Cardiac muscle cell (in vitro differentiated cells and primary cell): ENCODE results near the gene ATP6V0C. TPM values are rescaled to one million over a fixed set of nuclear protein-coding genes. Genes with fewer than 3 reads are reported as not detected.
A peak's percentile ranks its signal among the peaks of the same experiment; 100 is the strongest.

Experiments
- DNase-seq, 2 donors: peaks; one replicate each; pipeline versions ENCODE4 v3.0.0 to v3.0.0-alpha.2; 2010 to 2017; ENCODE audit warnings: low read depth in 1 of 2, low spot score in 1 of 2
- H3K27ac ChIP-seq: fragments of 200-600 bp; sonication (generic); 2 replicates; pipeline ENCODE4 v1.5.1; 2016
- H3K27me3 ChIP-seq: fragments of 200-600 bp; sonication (generic); 2 replicates; pipeline ENCODE4 v1.6.0; 2016; ENCODE audit warnings: control low read depth
- H3K36me3 ChIP-seq: fragments of 200-600 bp; sonication (generic); 2 replicates; pipeline ENCODE4 v1.5.1; 2016; ENCODE audit warnings: control low read depth
- H3K4me1 ChIP-seq: fragments of 200-600 bp; sonication (generic); 2 replicates; pipeline ENCODE4 v1.8.1; 2017; ENCODE audit warnings: low read depth, mild to moderate bottlenecking, mixed run types
- H3K4me3 ChIP-seq: fragments of 200-600 bp; sonication (generic); 2 replicates; pipeline ENCODE4 v1.5.1; 2016; ENCODE audit warnings: mild to moderate bottlenecking
- H3K9me3 ChIP-seq: fragments of 200-600 bp; sonication (generic); 2 replicates; pipeline ENCODE4 v1.5.1; 2017; ENCODE audit warnings: low read depth, mild to moderate bottlenecking, control low read depth
- polyA plus RNA-seq: library from polyadenylated mRNA; unstranded; fragments of >200 nt; fragmentation: Nextera tagmentation; extraction: Ambion mirVana; gene quantifications from 2 replicates; pipeline ENCODE4 v1.2.1, GENCODE V29; 2016
- total RNA-seq: library from RNA; depleted of rRNA; stranded (reverse); fragments of >200 nt; gene quantifications from 2 replicates; pipeline ENCODE4 v1.2.3, GENCODE V29; 2016
- TF ChIP-seq, protein P1 (sequence below): IDR thresholded peaks from 2 replicates; pipeline ENCODE4 v1.5.1; 2012; ENCODE audit warnings: low read depth, mild to moderate bottlenecking, low read length

The ATP6V0C gene
- total and polyA plus RNA-seq, 2 experiments from 2014 or later, result 92.4 to 281 TPM

GRCh38 chr16:2497116-2497630 lies 16.6 kb upstream of the ATP6V0C start:
- Histone ChIP-seq H3K27ac (no peak overlapping the region), H3K9me3 (no peaks in the 10 kb centered on the region)
- peak in 1 of 2 donors; percentile 64 for DNase-seq

GRCh38 chr16:2497695-2498484 lies 15.9 kb upstream of the ATP6V0C start:
- TF ChIP-seq, protein P1, sequence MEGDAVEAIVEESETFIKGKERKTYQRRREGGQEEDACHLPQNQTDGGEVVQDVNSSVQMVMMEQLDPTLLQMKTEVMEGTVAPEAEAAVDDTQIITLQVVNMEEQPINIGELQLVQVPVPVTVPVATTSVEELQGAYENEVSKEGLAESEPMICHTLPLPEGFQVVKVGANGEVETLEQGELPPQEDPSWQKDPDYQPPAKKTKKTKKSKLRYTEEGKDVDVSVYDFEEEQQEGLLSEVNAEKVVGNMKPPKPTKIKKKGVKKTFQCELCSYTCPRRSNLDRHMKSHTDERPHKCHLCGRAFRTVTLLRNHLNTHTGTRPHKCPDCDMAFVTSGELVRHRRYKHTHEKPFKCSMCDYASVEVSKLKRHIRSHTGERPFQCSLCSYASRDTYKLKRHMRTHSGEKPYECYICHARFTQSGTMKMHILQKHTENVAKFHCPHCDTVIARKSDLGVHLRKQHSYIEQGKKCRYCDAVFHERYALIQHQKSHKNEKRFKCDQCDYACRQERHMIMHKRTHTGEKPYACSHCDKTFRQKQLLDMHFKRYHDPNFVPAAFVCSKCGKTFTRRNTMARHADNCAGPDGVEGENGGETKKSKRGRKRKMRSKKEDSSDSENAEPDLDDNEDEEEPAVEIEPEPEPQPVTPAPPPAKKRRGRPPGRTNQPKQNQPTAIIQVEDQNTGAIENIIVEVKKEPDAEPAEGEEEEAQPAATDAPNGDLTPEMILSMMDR, result no peak
- peaks cover 6% of the 10 kb centered on the region for H3K36me3 ChIP-seq
- H3K27ac ChIP-seq, result no peak overlapping the region
- no peaks in the 10 kb centered on the region for H3K9me3 ChIP-seq
- DNase-seq, result no peak
- H3K27me3 ChIP-seq, result no peaks in the 10 kb centered on the region
- H3K4me1 ChIP-seq, result peaks cover 6% of the 10 kb centered on the region
- H3K4me3 ChIP-seq, result no peak overlapping the region

More at GRCh38 chr16:2497116-2497630, 16.6 kb upstream of the ATP6V0C start:
- Histone ChIP-seq H3K4me1 (peaks cover 4% of the 10 kb centered on the region), H3K36me3 (peaks cover 6% of the 10 kb centered on the region), H3K4me3 (no peak overlapping the region), H3K27me3 (no peaks in the 10 kb centered on the region)
- TF ChIP-seq, protein P1, result no peak

DNA sequence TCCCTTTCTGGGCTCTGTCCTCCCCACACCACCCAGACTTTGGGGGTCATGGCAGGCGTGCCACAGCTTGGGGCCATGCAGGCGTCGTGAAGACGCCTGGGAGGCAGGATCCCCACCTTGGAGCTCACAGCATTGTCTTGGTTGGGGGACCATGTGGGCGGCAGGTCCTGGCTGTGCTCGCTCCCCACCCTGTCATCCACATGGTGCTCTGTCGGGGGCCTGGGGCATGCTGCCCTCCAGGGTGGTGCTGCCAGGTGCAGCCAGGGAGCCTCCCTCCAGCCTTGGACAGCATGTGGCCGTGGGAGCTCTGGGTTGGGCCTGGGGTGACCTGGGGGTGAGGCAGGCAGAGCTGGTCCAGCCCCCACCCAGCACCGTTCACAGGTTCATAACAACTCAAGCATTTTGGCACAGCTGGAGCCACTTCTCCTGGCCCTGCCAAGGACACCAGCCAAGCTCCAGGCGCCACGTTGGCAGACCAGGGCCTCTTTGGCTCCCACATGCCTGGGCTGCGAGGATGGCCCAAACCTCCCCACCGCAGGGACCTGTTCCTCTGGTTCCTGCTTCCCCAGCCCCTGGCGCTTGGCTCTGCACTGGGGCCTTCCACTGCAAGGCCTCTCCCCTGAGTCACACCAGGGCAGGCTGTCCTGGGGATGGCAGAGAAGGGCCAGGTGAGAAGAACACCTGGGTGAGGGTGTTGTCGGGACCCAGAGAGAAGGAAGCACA lies 15.1 kb upstream of the ATP6V0C start:
- TF ChIP-seq, protein P1, result no peak
- Histone ChIP-seq H3K27me3 (no peaks in the 10 kb centered on the region), H3K27ac (no peak overlapping the region), H3K9me3 (no peaks in the 10 kb centered on the region), H3K36me3 (peaks cover 6% of the 10 kb centered on the region), H3K4me3 (no peak overlapping the region), H3K4me1 (peaks cover 9% of the 10 kb centered on the region)
- DNase-seq, result no peak

- TF ChIP-seq, protein P1, result no peak
- no peaks in the 10 kb centered on the region for H3K27me3 ChIP-seq
- no peak overlapping the region for H3K4me3 ChIP-seq
- no peak overlapping the region for H3K27ac ChIP-seq
- no peaks in the 10 kb centered on the region for H3K9me3 ChIP-seq
- H3K4me1 ChIP-seq, result peaks cover 9% of the 10 kb centered on the region
- DNase-seq, result no peak
- H3K36me3 ChIP-seq, result peaks cover 6% of the 10 kb centered on the region
Observed at GRCh38 chr16:2499454-2499853, 14.3 kb upstream of the ATP6V0C start.

GRCh38 chr16:2499890-2500429 lies 13.8 kb upstream of the ATP6V0C start:
- Histone ChIP-seq H3K4me1 (peaks cover 9% of the 10 kb centered on the region), H3K9me3 (no peaks in the 10 kb centered on the region), H3K4me3 (no peak overlapping the region), H3K27me3 (no peaks in the 10 kb centered on the region), H3K36me3 (peaks cover 6% of the 10 kb centered on the region), H3K27ac (no peak overlapping the region)
- DNase-seq, result no peak
- TF ChIP-seq, protein P1, result no peak
